ENCODE measurements around the gene IL1F10.

The IL1F10 gene

DNA sequence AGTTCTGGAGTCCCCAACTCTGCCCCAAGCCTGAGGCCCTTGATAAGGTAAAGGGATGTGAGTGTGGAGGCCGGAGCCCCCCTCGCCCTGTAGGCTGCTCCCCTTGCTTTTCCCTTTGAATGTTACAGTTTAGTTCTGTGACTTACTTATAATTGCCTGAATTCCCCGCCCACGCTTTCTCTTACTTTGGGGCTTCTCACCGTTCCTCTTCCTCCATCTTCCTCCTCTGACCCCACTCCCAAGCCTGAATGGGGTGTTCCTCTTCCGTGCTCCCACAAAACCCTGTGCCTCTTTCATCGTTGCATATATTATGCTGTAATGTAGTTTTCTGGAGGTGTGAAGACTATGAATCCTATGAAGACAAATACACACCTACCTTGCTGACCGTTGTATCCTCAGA, 44.7 kb downstream of the IL1F10 start:
- no peak for DNase-seq (ENCODE audit: low read depth in 3 of 3)

GRCh38 chr2:113112871-113113270, 45.1 kb downstream of the IL1F10 start:
- DNase-seq (ENCODE audit: low read depth in 3 of 3) = no peak

DNA sequence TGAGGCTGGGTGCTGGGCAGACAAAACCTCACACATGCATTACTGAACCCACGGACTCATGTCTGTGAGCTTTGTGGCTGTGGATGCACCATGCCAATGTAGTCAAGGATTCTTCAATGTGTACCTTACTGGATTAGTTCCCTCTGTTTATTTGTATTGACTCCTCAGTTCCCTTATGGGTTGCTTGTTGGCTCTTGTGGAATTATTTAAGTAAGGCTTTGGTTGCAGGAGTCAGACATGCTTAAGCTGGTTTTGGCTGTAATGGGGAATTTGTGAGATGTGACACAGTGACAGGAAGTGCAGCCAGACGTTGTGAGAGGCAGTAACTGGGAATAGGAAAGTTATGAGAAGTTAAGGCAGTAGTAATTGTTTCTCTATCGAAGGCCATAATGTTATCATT, 46.0 kb downstream of the IL1F10 start:
- no peak for DNase-seq (ENCODE audit: low read depth in 3 of 3)

DNA sequence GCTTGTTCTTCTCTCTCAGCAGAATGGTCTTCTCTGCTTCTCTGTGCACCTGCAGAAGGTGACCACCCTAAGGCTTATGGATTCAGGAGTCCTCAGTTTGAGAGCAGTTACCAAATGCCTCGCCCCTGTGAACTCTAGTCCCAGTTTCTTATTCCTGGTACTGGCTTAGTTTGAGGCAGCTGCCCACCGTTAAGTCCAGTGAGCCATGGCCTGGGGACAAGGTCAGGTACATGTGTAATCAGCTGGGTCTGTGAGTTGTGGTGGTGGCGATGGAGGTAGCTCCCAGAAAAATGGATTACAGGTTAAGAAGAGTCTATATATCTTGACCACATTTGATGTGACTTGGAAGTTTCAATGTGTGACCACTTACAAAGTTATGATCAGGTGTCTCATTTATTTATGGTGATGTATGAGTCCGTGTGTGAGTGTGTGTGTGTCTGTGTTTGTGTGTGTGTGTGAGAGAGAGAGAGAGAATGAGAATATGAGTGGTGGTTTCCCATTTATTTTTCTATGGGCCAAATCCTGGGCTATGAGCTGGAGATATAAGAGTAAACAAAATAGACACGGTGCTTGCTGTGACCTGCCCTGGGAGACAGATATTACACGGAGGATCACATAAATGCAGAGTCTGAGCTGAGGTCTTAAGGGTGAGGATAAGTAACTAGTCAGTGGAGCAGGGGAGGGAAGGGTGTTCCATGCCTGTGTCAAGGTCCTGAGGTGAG, 46.6 kb downstream of the IL1F10 start:
- no peak for DNase-seq (ENCODE audit: low read depth in 3 of 3)

GRCh38 chr2:113114996-113115395, 47.2 kb downstream of the IL1F10 start:
- no peak for DNase-seq (ENCODE audit: low read depth in 3 of 3)

GRCh38 chr2:113116100-113116958, 48.6 kb downstream of the IL1F10 start:
- no peak for DNase-seq (ENCODE audit: low read depth in 3 of 3)

DNA sequence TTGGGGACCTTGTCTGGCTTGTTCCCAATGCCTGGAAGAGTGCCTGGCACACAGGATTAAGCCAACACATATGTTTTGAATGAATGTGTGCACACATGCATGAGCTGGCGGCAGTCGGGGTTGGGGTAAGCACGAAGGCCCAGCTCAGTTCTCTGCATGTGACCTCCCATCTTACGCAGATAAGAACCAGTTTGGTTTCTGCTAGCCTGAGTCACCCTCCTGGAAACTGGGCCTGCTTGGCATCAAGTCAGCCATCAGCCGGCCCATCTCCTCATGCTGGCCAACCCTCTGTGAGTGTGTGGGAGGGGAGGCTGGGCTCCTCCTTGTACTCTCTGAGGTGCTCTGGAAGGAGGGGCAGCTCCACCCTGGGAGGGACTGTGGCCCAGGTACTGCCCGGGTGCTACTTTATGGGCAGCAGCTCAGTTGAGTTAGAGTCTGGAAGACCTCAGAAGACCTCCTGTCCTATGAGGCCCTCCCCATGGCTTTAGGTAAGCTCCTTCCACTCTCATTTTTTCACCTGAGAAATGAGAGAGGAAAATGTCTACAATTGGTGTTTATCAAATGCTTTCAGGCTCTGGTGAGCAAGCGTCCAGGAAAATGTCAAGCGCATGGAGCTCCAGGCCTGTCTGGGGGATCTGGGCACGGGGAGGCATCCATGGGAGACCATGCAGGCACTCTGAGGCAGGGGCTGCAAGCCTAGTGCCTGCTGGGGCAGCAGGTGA, 49.9 kb downstream of the IL1F10 start:
- DNase-seq (ENCODE audit: low read depth in 3 of 3) = no peak

- no peak for DNase-seq (ENCODE audit: low read depth in 3 of 3)
Observed at GRCh38 chr2:113118263-113118657, 50.5 kb downstream of the IL1F10 start.

GRCh38 chr2:113119111-113119510, 51.3 kb downstream of the IL1F10 start:
- DNase-seq (ENCODE audit: low read depth in 3 of 3) = no peak

GRCh38 chr2:113120861-113121260, 53.1 kb downstream of the IL1F10 start:
- no peak for DNase-seq (ENCODE audit: low read depth in 3 of 3)

GRCh38 chr2:113122364-113122763, 54.6 kb downstream of the IL1F10 start:
- DNase-seq (ENCODE audit: low read depth in 3 of 3) = no peak

DNA sequence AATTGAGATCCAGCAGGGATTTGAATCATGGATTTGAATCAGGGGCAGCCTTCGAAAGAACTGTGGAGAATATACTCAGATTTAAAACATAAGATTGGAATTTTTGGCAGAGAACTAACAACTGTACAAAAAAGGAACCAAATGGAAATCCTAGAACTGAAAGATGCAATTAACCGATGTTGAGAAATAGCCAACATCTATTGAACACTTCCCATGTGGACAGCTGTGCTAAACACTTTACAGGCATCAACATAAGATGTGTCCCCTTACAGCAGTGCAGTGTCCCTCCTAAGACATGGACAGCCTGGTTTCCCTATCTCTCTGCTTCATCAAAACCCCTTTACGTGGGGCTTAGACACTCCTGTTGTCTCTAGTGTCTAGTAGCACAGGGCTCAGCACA, 56.0 kb downstream of the IL1F10 start:
- DNase-seq (ENCODE audit: low read depth in 3 of 3) = no peak

GRCh38 chr2:113124181-113124961, 56.6 kb downstream of the IL1F10 start:
- DNase-seq (ENCODE audit: low read depth in 3 of 3) = no peak

Data from stimulated activated CD4-positive, alpha-beta T cell treated with anti-CD3 and anti-CD28 coated beads, TNF-alpha, amount 100 ng/mL, for 4 hours (primary cell).